Measurements from ENCODE around the gene ARHGEF38.

DNA sequence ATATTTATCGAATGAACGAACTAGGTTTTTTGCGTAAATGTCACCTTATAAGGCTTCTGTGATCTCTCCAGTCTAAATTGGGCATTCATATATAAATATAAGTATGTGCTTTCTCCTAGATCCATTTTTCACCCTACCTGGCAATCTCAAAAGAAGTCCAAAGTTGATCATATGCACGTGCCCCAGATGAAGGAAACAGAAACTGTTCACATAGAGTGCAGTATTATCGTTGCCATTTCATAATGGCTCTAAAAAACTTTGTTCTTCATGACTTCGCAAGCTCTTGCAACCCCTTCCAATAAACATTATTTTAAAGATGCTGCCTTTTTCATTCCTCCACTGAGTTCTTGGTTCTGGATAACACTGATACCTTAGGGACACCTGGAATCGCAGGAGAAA lies 155.4 kb downstream of the ARHGEF38 start:
- TF ChIP-seq TAF1 (conservative IDR thresholded peaks at IDR 0.05): no peak
- TF ChIP-seq, protein P1, sequence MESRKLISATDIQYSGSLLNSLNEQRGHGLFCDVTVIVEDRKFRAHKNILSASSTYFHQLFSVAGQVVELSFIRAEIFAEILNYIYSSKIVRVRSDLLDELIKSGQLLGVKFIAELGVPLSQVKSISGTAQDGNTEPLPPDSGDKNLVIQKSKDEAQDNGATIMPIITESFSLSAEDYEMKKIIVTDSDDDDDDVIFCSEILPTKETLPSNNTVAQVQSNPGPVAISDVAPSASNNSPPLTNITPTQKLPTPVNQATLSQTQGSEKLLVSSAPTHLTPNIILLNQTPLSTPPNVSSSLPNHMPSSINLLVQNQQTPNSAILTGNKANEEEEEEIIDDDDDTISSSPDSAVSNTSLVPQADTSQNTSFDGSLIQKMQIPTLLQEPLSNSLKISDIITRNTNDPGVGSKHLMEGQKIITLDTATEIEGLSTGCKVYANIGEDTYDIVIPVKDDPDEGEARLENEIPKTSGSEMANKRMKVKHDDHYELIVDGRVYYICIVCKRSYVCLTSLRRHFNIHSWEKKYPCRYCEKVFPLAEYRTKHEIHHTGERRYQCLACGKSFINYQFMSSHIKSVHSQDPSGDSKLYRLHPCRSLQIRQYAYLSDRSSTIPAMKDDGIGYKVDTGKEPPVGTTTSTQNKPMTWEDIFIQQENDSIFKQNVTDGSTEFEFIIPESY (IDR thresholded peaks at IDR 0.05): no peak
- TF ChIP-seq, protein P2, sequence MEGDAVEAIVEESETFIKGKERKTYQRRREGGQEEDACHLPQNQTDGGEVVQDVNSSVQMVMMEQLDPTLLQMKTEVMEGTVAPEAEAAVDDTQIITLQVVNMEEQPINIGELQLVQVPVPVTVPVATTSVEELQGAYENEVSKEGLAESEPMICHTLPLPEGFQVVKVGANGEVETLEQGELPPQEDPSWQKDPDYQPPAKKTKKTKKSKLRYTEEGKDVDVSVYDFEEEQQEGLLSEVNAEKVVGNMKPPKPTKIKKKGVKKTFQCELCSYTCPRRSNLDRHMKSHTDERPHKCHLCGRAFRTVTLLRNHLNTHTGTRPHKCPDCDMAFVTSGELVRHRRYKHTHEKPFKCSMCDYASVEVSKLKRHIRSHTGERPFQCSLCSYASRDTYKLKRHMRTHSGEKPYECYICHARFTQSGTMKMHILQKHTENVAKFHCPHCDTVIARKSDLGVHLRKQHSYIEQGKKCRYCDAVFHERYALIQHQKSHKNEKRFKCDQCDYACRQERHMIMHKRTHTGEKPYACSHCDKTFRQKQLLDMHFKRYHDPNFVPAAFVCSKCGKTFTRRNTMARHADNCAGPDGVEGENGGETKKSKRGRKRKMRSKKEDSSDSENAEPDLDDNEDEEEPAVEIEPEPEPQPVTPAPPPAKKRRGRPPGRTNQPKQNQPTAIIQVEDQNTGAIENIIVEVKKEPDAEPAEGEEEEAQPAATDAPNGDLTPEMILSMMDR (IDR thresholded peaks at IDR 0.05; ENCODE audit: low read depth, low read length, missing input control): no peak
- no peak for TF ChIP-seq SP1 (IDR thresholded peaks at IDR 0.05)
- TF ChIP-seq, protein P3, sequence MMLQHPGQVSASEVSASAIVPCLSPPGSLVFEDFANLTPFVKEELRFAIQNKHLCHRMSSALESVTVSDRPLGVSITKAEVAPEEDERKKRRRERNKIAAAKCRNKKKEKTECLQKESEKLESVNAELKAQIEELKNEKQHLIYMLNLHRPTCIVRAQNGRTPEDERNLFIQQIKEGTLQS (IDR thresholded peaks at IDR 0.05): no peak
- TF ChIP-seq EGR1 (IDR thresholded peaks at IDR 0.05; ENCODE audit: low read depth in 2 of 2): no peak
- TF ChIP-seq FOXA2 (IDR thresholded peaks at IDR 0.05): no peak
- no peak for TF ChIP-seq FOXA1 (IDR thresholded peaks at IDR 0.05)
- TF ChIP-seq, protein P4, sequence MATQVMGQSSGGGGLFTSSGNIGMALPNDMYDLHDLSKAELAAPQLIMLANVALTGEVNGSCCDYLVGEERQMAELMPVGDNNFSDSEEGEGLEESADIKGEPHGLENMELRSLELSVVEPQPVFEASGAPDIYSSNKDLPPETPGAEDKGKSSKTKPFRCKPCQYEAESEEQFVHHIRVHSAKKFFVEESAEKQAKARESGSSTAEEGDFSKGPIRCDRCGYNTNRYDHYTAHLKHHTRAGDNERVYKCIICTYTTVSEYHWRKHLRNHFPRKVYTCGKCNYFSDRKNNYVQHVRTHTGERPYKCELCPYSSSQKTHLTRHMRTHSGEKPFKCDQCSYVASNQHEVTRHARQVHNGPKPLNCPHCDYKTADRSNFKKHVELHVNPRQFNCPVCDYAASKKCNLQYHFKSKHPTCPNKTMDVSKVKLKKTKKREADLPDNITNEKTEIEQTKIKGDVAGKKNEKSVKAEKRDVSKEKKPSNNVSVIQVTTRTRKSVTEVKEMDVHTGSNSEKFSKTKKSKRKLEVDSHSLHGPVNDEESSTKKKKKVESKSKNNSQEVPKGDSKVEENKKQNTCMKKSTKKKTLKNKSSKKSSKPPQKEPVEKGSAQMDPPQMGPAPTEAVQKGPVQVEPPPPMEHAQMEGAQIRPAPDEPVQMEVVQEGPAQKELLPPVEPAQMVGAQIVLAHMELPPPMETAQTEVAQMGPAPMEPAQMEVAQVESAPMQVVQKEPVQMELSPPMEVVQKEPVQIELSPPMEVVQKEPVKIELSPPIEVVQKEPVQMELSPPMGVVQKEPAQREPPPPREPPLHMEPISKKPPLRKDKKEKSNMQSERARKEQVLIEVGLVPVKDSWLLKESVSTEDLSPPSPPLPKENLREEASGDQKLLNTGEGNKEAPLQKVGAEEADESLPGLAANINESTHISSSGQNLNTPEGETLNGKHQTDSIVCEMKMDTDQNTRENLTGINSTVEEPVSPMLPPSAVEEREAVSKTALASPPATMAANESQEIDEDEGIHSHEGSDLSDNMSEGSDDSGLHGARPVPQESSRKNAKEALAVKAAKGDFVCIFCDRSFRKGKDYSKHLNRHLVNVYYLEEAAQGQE (IDR thresholded peaks at IDR 0.05): no peak
- TF ChIP-seq, protein P5, sequence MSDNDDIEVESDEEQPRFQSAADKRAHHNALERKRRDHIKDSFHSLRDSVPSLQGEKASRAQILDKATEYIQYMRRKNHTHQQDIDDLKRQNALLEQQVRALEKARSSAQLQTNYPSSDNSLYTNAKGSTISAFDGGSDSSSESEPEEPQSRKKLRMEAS (IDR thresholded peaks at IDR 0.05): no peak

Measured in liver (tissue), 3 donors.